Left ventricle myocardium inferior (tissue), 1 donor: ENCODE results near the gene FRMPD3. TPM values are rescaled to one million over a fixed set of nuclear protein-coding genes. Genes with fewer than 3 reads are reported as not detected.

ENCODE experiments used
- DNase-seq: peaks from one replicate; pipeline ENCODE4 v3.0.0-alpha.2; 2020
- H3K27ac ChIP-seq: fragments of 200-600 bp; replicated peaks from 2 replicates; pipeline ENCODE4 v1.8.0; 2021
- H3K27me3 ChIP-seq: fragments of 200-600 bp; 2 replicates; pipeline ENCODE4 v1.8.0; 2021; ENCODE audit warnings: low read depth
- H3K36me3 ChIP-seq: fragments of 200-600 bp; 2 replicates; pipeline ENCODE4 v1.8.0; 2021
- H3K4me1 ChIP-seq: fragments of 200-600 bp; 2 replicates; pipeline ENCODE4 v1.8.0; 2021
- H3K4me3 ChIP-seq: fragments of 200-600 bp; 2 replicates; pipeline ENCODE4 v1.8.0; 2021; ENCODE audit warnings: mild to moderate bottlenecking, moderate library complexity
- H3K9me3 ChIP-seq: fragments of 200-600 bp; replicated peaks from 2 replicates; pipeline ENCODE4 v1.8.0; 2021
- CTCF ChIP-seq: fragments of 200-600 bp; IDR thresholded peaks from 2 replicates; pipeline ENCODE4 v1.8.0; 2021; ENCODE audit warnings: antibody characterized with exemption, mild to moderate bottlenecking, borderline replicate concordance
- intact Hi-C: fragments of 100-400 bp; cut with micrococcal nuclease; formaldehyde crosslinking; loops from one replicate; pipeline ENCODE4 v1.11.0; 2022
- total RNA-seq: library from RNA; stranded (reverse); fragmentation: NEBNext Ultra II Directional; extraction: Animal tissue kit (Norgen Biotek cat#: 25700); gene quantifications from one replicate; pipeline ENCODE4 v1.2.1, GENCODE V29; 2021
- donor health status: DM: no; HTN: yes; CAD: no; lungs with severe emphysema.

Gene FRMPD3
- total RNA-seq, 1 donor from 2014 or later, result not detected

GRCh38 chrX:107480272-107480671 lies 30.8 kb downstream of the FRMPD3 start:
- no peak for DNase-seq
- Histone ChIP-seq H3K27me3 (no peaks in the 10 kb centered on the region), H3K36me3 (no peaks in the 10 kb centered on the region), H3K27ac (no peak overlapping the region), H3K4me3 (no peak overlapping the region), H3K4me1 (no peaks in the 10 kb centered on the region), H3K9me3 (no peaks in the 10 kb centered on the region)
- intact Hi-C loops, result no loop called here
- no peak for TF ChIP-seq CTCF

GRCh38 chrX:107482046-107482445 lies 32.6 kb downstream of the FRMPD3 start:
- TF ChIP-seq CTCF, result no peak
- no peaks in the 10 kb centered on the region for H3K9me3 ChIP-seq
- DNase-seq, result no peak
- H3K27ac ChIP-seq, result no peak overlapping the region
- no peak overlapping the region for H3K4me3 ChIP-seq
- H3K27me3 ChIP-seq, result no peaks in the 10 kb centered on the region
- intact Hi-C loops, result no loop called here
- no peaks in the 10 kb centered on the region for H3K4me1 ChIP-seq
- H3K36me3 ChIP-seq, result no peaks in the 10 kb centered on the region

DNA sequence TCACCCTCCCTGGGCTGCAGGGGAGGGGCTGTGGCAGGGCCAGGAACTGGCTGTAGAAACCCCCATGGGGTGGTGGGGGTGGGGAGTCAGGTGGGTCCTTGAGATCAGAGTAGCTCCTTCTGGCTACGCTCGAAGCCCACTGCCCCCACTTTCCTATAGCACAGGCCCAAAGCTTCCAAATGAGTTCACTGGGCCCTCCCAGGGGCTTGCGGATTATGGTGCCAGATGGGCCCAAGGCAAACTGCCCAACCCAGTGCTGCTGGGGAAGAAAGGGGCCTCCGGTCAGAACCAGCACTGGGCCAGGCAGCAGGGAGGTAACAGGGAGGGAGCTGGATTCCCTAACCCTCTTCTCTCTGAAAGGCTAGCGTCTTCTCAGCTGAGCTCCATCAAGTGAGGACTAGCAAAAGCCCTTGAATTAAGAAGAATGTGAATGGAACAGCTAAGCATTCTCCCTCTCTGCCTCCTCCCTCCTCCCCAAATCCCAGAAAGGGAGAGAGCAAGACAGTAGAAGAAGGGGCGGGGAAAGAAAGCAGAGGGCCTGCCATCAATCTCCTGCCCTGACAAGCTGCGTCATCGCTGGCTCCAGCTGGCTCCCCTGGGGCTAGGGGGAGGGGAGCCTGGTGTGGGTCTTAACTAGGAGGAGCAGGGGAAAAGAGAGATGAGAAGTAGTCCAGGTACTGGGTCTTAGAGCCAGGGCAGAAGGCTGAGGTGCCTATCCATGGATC lies 34.7 kb downstream of the FRMPD3 start:
- Histone ChIP-seq H3K4me3 (no peak overlapping the region), H3K9me3 (no peaks in the 10 kb centered on the region), H3K27ac (no peak overlapping the region), H3K4me1 (no peaks in the 10 kb centered on the region), H3K36me3 (no peaks in the 10 kb centered on the region), H3K27me3 (no peaks in the 10 kb centered on the region)
- peak; percentile 18 for DNase-seq
- intact Hi-C loops, result no loop called here
- TF ChIP-seq CTCF, result no peak

DNA sequence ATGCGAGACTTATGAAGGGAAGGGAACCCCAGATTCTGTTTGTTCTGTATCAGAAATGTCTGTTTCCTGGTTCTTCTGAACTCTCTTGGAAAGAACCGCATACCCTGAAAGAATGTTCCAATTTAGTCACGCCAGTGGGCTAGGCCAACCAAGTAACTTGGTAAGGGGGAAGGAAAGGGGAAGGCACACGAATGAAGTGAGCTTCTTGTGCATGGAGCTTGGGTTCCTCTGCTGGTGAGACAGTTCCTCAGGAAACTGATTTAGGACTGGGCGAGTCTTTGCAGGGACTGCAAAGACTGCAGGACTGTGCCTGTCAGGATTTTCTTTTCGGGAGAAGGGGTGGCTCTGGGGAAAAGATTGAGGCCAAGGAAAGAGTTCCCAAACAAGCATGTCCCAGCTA lies 35.6 kb downstream of the FRMPD3 start:
- no peak for DNase-seq

DNA sequence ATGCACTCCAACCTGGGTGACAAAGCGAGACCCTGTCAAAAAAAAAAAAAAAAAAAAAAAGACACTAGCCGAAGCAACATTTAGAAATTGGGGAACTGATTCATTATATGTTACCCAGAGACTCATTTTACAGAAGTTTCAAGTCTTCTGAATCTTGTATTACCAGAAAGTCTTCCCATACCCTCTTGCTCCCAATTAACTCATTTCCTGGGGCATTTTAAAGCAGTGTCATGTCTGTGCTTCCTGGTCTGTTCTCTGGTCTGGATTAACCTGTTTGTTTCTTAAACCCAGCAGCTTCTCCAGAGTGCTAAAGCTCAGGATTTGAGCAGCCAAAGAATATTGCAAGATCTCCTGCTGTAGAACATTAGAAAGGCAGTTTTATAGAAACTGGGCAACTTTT lies 43.7 kb downstream of the FRMPD3 start:
- intact Hi-C loops, result no loop called here
- TF ChIP-seq CTCF, result no peak
- Histone ChIP-seq H3K4me3 (no peak overlapping the region), H3K9me3 (no peaks in the 10 kb centered on the region), H3K27ac (no peak overlapping the region), H3K36me3 (no peaks in the 10 kb centered on the region), H3K27me3 (no peaks in the 10 kb centered on the region), H3K4me1 (no peaks in the 10 kb centered on the region)
- DNase-seq, result no peak

More for the DNA sequence above, 35.6 kb downstream of the FRMPD3 start:
- no peaks in the 10 kb centered on the region for H3K9me3 ChIP-seq
- H3K36me3 ChIP-seq, result no peaks in the 10 kb centered on the region
- intact Hi-C loops, result no loop called here
- no peak overlapping the region for H3K4me3 ChIP-seq
- no peaks in the 10 kb centered on the region for H3K4me1 ChIP-seq
- no peaks in the 10 kb centered on the region for H3K27me3 ChIP-seq
- no peak for TF ChIP-seq CTCF
- no peak overlapping the region for H3K27ac ChIP-seq
